ENCODE data around the gene FAAP100.

FAAP100 gene

DNA sequence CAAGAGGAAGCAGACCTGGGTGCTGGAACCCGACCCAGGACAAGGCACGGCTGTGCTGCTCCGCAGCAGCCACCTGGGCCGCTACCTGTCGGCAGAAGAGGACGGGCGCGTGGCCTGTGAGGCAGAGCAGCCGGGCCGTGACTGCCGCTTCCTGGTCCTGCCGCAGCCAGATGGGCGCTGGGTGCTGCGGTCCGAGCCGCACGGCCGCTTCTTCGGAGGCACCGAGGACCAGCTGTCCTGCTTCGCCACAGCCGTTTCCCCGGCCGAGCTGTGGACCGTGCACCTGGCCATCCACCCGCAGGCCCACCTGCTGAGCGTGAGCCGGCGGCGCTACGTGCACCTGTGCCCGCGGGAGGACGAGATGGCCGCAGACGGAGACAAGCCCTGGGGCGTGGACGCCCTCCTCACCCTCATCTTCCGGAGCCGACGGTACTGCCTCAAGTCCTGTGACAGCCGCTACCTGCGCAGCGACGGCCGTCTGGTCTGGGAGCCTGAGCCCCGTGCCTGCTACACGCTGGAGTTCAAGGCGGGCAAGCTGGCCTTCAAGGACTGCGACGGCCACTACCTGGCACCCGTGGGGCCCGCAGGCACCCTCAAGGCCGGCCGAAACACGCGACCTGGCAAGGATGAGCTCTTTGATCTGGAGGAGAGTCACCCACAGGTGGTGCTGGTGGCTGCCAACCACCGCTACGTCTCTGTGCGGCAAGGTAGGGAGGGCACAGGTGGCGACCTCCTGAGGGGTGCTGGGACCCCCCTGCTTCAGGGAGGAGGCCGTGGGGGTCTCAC, 23.3 kb downstream of the FAAP100 start:
- H3K9me3 ChIP-seq (ENCODE audit: control insufficient read depth, insufficient read depth, low read length) = peaks cover 4% of the 10 kb centered on the region; the same call in 1 of the 2 replicates
- H3K27ac ChIP-seq (ENCODE audit: low read depth, low read length) = no peak overlapping the region
- H3K9ac ChIP-seq (ENCODE audit: low read depth, low read length) = no peak overlapping the region
- H3K4me3 ChIP-seq (ENCODE audit: low read depth, low read length) = no peak overlapping the region
- H3K4me1 ChIP-seq (ENCODE audit: control insufficient read depth, insufficient read depth, low read length) = no peaks in the 10 kb centered on the region
- no peaks in the 10 kb centered on the region for H3K36me3 ChIP-seq (ENCODE audit: control insufficient read depth, insufficient read depth, low read length)
- peaks cover 17% of the 10 kb centered on the region for H3K27me3 ChIP-seq (ENCODE audit: control insufficient read depth, insufficient read depth, low read length)

DNA sequence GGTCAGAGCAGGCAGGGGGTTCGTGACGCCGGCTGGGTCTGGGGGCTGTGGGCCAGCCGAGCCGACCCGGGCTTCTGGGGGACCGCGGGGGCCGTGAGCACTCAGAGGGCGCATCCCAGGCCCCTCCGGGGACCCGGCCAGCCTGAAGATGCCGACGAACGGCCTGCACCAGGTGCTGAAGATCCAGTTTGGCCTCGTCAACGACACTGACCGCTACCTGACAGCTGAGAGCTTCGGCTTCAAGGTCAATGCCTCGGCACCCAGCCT, 23.8 kb downstream of the FAAP100 start:
- Histone ChIP-seq H3K9me3 (ENCODE audit: control insufficient read depth, insufficient read depth, low read length) (peaks cover 4% of the 10 kb centered on the region; the same call in 1 of the 2 replicates), H3K27me3 (ENCODE audit: control insufficient read depth, insufficient read depth, low read length) (peaks cover 13% of the 10 kb centered on the region), H3K36me3 (ENCODE audit: control insufficient read depth, insufficient read depth, low read length) (no peaks in the 10 kb centered on the region)

DNA sequence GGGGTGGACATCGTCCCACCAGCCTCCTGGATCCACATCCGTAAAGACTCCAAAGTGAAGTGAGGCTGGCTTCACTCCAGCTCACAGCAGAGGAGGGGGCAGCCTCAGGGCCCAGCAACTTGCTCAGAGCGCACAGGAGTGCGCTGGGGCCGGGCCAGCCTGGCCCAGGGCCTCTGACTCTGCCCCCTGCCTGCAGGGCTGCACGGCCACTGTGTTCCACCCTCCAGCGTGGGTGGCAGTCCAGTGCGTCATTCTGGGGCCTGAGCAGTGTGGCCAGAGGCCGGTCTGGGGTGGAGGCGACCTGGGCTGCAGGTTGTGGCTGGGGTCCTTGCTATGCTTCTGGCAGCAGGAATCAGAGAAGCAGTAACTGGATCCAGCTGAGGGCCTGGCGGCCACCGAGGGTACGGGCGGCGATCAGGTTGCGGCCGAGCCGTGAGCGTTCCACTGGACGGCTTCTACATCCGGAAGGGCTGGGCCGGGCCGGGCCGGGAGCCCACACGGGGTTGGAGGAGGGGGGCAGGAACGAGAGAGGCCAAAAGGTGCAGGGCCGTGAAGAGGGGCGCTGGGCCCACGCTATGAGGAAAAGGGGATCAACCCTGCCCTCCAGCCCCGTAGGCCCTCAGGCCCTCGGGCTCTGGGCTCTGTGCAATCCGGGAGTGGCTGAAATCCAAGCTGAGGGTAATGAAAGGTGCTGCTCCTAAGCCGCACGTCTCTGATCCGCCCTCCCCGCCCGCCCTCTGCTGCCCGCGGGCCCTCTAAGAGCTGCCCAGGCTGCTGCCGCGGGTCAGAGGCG, 24.4 kb downstream of the FAAP100 start, which contains the start of gene FSCN2:
Gene FSCN2 (plus strand): TSS at position 787 of the 793 bp plus-strand sequence. CDS start 155 bp downstream, outside the sequence.
- H3K36me3 ChIP-seq (ENCODE audit: control insufficient read depth, insufficient read depth, low read length) = no peaks in the 10 kb centered on the region
- no peaks in the 10 kb centered on the region; the same call in 1 of the 2 replicates for H3K4me1 ChIP-seq (ENCODE audit: control insufficient read depth, insufficient read depth, low read length)
- peaks cover 4% of the 10 kb centered on the region; the same call in 1 of the 2 replicates for H3K9me3 ChIP-seq (ENCODE audit: control insufficient read depth, insufficient read depth, low read length)
- H3K9ac ChIP-seq (ENCODE audit: low read depth, low read length) = no peak within 1 kb of the TSS
- no peak within 1 kb of the TSS for H3K27ac ChIP-seq (ENCODE audit: low read depth, low read length)
- peaks cover 7% of the 10 kb centered on the region for H3K27me3 ChIP-seq (ENCODE audit: control insufficient read depth, insufficient read depth, low read length)
- H3K4me3 ChIP-seq (ENCODE audit: low read depth, low read length) = no peak within 1 kb of the TSS

More for the DNA sequence above, 23.8 kb downstream of the FAAP100 start:
- H3K4me1 ChIP-seq (ENCODE audit: control insufficient read depth, insufficient read depth, low read length) = no peaks in the 10 kb centered on the region; the same call in 1 of the 2 replicates
- no peak overlapping the region for H3K9ac ChIP-seq (ENCODE audit: low read depth, low read length)
- no peak overlapping the region for H3K27ac ChIP-seq (ENCODE audit: low read depth, low read length)
- no peak overlapping the region for H3K4me3 ChIP-seq (ENCODE audit: low read depth, low read length)

DNA sequence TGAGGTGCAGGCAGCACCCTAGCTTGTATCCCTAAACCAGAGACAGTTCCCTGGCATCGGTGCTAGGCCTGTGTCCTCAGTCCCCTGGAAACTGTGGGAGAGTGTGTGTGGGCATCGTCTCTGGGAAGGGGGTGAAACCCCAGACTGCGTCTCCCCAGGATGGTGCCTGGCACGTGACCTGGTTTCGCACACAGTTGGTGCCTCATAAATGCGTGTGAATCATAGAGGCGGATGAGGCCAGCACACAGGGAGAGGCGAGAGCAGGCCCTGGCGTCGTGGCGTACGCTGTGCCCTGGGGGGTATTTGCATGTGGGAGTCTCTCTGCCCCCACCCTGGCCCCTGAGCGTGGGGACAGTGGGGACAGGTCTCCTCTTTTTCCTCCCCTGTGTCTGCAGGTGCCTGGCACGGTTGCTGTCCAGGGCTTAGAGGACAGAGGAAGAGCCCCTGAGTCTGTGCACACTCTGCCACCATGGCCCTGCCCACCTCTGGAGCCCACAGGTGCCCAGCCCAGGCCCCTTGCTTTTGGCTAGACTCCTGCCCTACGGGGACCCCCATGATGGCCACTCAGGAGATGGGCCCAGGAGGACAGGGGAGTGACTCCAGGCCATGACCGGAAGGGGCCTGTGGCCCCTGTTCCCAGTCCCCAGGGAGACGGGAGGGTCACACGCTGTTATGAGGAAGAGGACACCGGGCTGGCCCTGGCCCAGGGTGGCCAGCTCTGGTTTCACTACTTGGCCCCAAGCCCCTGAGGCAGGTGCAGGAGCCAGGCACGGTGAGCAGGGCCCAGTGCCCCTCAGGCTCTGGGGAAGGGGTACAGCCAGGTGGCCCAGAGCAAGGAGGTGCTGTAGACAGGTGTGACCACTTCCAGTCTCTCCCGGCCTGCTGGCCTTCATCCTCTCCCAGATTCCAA, 25.2 kb downstream of the FAAP100 start:
- no peaks in the 10 kb centered on the region for H3K36me3 ChIP-seq (ENCODE audit: control insufficient read depth, insufficient read depth, low read length)
- H3K27ac ChIP-seq (ENCODE audit: low read depth, low read length) = no peak overlapping the region
- no peak overlapping the region for H3K4me3 ChIP-seq (ENCODE audit: low read depth, low read length)
- no peaks in the 10 kb centered on the region; the same call in 1 of the 2 replicates for H3K4me1 ChIP-seq (ENCODE audit: control insufficient read depth, insufficient read depth, low read length)
- H3K9me3 ChIP-seq (ENCODE audit: control insufficient read depth, insufficient read depth, low read length) = peaks cover 4% of the 10 kb centered on the region; the same call in 1 of the 2 replicates
- peaks cover 6% of the 10 kb centered on the region for H3K27me3 ChIP-seq (ENCODE audit: control insufficient read depth, insufficient read depth, low read length)
- H3K9ac ChIP-seq (ENCODE audit: low read depth, low read length) = no peak overlapping the region

DNA sequence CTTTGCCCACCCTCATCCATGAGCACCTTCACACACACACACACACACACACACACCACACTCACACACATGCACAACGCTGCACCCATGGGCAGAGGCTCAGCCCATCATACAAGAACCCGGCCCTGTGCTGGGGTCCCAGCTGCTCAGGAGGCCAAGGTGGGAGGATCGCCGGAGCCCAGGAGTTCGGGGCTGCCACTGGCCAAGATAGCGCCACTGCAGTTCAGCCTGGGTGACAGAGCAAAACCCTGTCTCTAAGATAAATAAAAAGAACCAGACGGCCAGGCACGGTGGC, 27.3 kb downstream of the FAAP100 start:
- Histone ChIP-seq H3K27ac (ENCODE audit: low read depth, low read length) (no peak overlapping the region), H3K9me3 (ENCODE audit: control insufficient read depth, insufficient read depth, low read length) (no peaks in the 10 kb centered on the region), H3K4me3 (ENCODE audit: low read depth, low read length) (no peak overlapping the region), H3K27me3 (ENCODE audit: control insufficient read depth, insufficient read depth, low read length) (peaks cover 23% of the 10 kb centered on the region), H3K36me3 (ENCODE audit: control insufficient read depth, insufficient read depth, low read length) (no peaks in the 10 kb centered on the region), H3K9ac (ENCODE audit: low read depth, low read length) (no peak overlapping the region), H3K4me1 (ENCODE audit: control insufficient read depth, insufficient read depth, low read length) (no peaks in the 10 kb centered on the region; the same call in 1 of the 2 replicates)

DNA sequence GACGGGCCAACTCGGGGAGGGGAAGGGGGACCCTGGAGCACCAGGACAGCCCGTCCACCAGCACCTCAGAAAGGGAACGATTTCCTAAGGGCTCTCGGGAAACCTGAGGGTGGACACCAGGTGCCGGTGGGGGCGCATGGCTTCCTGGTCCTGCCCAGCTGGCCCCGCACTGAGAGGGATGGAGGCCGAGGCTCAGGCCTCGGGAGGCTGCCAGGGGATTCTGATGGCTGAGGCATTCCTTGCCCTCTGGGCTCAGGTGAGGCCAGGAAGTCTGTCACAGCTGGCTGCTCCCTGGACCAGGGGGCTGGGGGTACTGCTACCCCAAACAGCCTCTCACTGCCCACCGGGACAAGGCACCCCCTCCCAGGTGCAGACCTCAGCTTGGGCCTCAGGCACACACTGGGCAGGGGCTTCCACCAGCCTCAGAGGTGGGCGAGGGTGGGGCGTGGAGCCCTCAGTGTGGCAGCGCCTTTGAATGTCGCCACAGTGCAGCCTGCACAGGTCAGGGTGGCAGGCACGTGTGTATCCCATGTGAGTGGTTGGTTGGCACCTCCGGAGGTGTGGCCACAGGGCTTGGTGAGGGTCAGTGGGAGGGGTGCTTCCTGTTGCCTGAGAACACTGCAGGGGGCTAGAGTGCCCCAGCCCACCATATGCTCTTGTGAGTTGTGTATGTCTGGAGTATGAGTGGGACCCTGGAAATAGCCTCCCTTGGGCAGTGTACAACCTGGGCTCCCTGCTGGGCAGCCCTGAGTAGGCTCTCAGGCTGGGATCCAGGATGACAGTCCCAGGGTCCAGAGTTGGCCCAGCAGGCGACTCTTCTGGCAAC, 27.9 kb downstream of the FAAP100 start:
- H3K9me3 ChIP-seq (ENCODE audit: control insufficient read depth, insufficient read depth, low read length) = no peaks in the 10 kb centered on the region
- H3K4me3 ChIP-seq (ENCODE audit: low read depth, low read length) = no peak overlapping the region
- H3K4me1 ChIP-seq (ENCODE audit: control insufficient read depth, insufficient read depth, low read length) = no peaks in the 10 kb centered on the region; the same call in 1 of the 2 replicates
- no peaks in the 10 kb centered on the region for H3K36me3 ChIP-seq (ENCODE audit: control insufficient read depth, insufficient read depth, low read length)
- no peak overlapping the region for H3K9ac ChIP-seq (ENCODE audit: low read depth, low read length)
- peaks cover 26% of the 10 kb centered on the region for H3K27me3 ChIP-seq (ENCODE audit: control insufficient read depth, insufficient read depth, low read length)
- no peak overlapping the region for H3K27ac ChIP-seq (ENCODE audit: low read depth, low read length)

DNA sequence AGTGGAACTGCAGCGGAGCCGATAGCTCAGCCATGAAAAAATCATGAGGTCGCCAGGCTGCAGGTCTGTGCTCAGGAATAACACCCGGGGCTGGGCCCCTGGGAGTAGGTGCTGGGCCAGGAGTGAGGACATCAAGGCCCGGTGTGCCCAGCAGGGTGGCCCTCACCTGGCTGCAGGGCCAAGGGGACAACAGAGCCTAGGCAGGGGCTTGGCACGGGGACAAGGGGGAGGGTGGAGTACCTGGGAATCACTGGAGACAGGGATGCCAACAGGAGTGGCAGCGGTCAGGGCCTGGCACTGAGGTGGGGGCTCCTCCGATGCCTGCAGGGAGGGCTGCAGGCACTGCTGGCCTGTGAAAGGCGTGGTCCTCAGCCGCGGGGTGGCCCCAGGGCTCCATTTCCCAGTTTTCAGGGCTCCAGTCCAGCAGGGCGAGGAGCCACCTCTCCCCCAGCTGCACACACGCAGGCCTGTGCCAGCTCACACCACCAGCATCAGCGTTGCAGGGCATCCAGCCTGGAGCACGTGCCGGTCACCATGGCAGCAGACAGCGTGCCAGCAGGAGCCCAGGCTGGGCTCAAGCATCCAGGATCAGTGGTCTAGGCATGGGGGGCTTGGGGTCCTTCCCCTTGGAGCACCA, 28.6 kb downstream of the FAAP100 start:
- Histone ChIP-seq H3K4me3 (ENCODE audit: low read depth, low read length) (no peak overlapping the region), H3K36me3 (ENCODE audit: control insufficient read depth, insufficient read depth, low read length) (no peaks in the 10 kb centered on the region), H3K27ac (ENCODE audit: low read depth, low read length) (no peak overlapping the region), H3K27me3 (ENCODE audit: control insufficient read depth, insufficient read depth, low read length) (peaks cover 33% of the 10 kb centered on the region), H3K4me1 (ENCODE audit: control insufficient read depth, insufficient read depth, low read length) (no peaks in the 10 kb centered on the region; the same call in 1 of the 2 replicates), H3K9me3 (ENCODE audit: control insufficient read depth, insufficient read depth, low read length) (no peaks in the 10 kb centered on the region), H3K9ac (ENCODE audit: low read depth, low read length) (no peak overlapping the region)

DNA sequence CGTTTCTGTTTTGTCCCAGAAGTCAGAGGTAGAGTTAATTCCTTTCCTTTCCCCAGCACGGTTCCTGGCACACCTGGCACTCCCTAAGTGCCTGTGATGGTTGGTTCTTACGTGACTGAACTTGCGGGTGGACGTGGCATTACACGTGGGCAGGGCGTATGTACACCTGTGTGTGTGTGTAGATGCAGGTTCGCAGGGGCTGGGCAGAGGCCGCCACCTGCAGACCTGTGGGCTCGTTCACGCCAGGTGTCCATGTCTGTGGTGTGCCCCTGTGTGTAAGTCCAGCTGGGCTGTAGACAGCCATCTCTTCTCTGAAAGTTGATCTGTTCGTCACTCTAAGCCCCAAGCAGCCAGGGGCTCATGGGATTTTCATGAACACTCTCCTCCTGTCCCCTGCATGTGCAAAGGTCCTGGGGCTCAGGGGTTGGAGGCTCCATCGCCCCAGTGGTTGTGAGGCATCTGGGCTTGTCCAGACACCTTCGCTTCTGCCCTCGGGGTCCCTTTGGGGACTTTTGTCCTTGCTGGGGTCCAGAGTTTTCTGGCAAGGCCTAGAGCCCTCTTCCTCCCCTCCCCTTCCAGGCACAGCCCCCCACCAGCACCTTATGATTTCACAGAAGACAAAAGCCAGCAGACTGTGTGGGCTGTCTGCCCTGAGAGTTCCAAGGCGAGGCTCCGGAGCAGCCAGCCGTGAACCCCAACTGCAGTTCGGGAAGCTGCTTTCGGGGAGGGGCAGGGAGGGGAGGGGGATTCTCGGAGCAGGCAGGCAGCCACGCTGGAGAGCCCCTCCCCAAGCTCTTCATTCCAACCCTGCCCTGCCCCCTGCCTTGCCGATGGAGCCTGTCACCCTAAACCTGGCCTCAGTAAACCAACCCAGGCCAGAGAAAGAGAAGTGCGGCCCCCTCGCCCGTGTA, 29.4 kb downstream of the FAAP100 start:
- H3K9me3 ChIP-seq (ENCODE audit: control insufficient read depth, insufficient read depth, low read length) = no peaks in the 10 kb centered on the region
- H3K36me3 ChIP-seq (ENCODE audit: control insufficient read depth, insufficient read depth, low read length) = no peaks in the 10 kb centered on the region
- peaks cover 39% of the 10 kb centered on the region for H3K27me3 ChIP-seq (ENCODE audit: control insufficient read depth, insufficient read depth, low read length)
- H3K9ac ChIP-seq (ENCODE audit: low read depth, low read length) = no peak overlapping the region
- H3K4me1 ChIP-seq (ENCODE audit: control insufficient read depth, insufficient read depth, low read length) = peaks cover 6% of the 10 kb centered on the region; the same call in 1 of the 2 replicates
- peak overlapping the region; percentile 5 for H3K27ac ChIP-seq (ENCODE audit: low read depth, low read length)
- no peak overlapping the region for H3K4me3 ChIP-seq (ENCODE audit: low read depth, low read length)
